Suppressor macrophage treated with lipopolysaccharide for 1 hour (primary cell): ENCODE data around the gene USP32.
"Not testable (repeated sequence)": the region's sequence is repeated elsewhere in the genome, so short reads cannot be mapped to it uniquely, and the experiment has no call there.

ENCODE experiments used
- DNase-seq, 3 donors: peaks; one replicate each; pipeline ENCODE4 v3.0.0-alpha.2; 2020 to 2022

Gene USP32

GRCh38 chr17:60392042-60392844 is at the start of gene USP32:
TSS of gene USP32 (minus strand) at chr17:60392133. CDS start at chr17:60391939, 194 bp downstream.
- peak; percentile 96 to 98 (median 98) for DNase-seq

- peak; percentile 23 to 60 (median 48) for DNase-seq
These were observed 47.6 kb upstream of the USP32 start for GRCh38 chr17:60439501-60439900.

- no peak for DNase-seq
These were observed 44.7 kb upstream of the USP32 start for GRCh38 chr17:60436676-60437075.

- DNase-seq: peak; percentile 83 to 92 (median 90)
These were observed 43.6 kb upstream of the USP32 start for GRCh38 chr17:60435244-60436167.

- peak in 1 of 3 donors; percentile 14 for DNase-seq
These were observed 41.4 kb upstream of the USP32 start for GRCh38 chr17:60433021-60433997.

- DNase-seq: not testable (repeated sequence)
These were observed 38.6 kb upstream of the USP32 start for GRCh38 chr17:60430561-60430960.

- not testable (repeated sequence) for DNase-seq
These were observed 36.6 kb upstream of the USP32 start for GRCh38 chr17:60428491-60428890.

GRCh38 chr17:60426596-60426995 is 34.7 kb upstream of the USP32 start:
- no peak for DNase-seq

GRCh38 chr17:60425626-60426025 is 33.7 kb upstream of the USP32 start:
- no peak for DNase-seq

GRCh38 chr17:60423865-60424264 is 31.9 kb upstream of the USP32 start:
- DNase-seq: no peak

- peak in 2 of 3 donors; percentile 32 to 41 for DNase-seq
These were observed 30.3 kb upstream of the USP32 start, which contains the start of gene CHCT1 for GRCh38 chr17:60422162-60422665. TSS of gene CHCT1 (plus strand) at chr17:60422489. CDS start at chr17:60422593, 104 bp downstream.

GRCh38 chr17:60421273-60422161 is 29.6 kb upstream of the USP32 start:
- peak; percentile 77 to 90 (median 80) for DNase-seq

- DNase-seq: not testable (repeated sequence)
These were observed 27.9 kb upstream of the USP32 start for GRCh38 chr17:60419875-60420274.

GRCh38 chr17:60419003-60419402 is 27.1 kb upstream of the USP32 start:
- not testable (repeated sequence) for DNase-seq

GRCh38 chr17:60416368-60416925 is 24.5 kb upstream of the USP32 start:
- DNase-seq: no peak

- DNase-seq: no peak
These were observed 23.2 kb upstream of the USP32 start for GRCh38 chr17:60415146-60415545.

GRCh38 chr17:60412701-60413100 is 20.8 kb upstream of the USP32 start:
- DNase-seq: no peak

- DNase-seq: no peak
These were observed 18.1 kb upstream of the USP32 start for GRCh38 chr17:60410001-60410400.

- no peak for DNase-seq
These were observed 15.0 kb upstream of the USP32 start for GRCh38 chr17:60406887-60407286.

GRCh38 chr17:60403962-60404361 is 12.0 kb upstream of the USP32 start:
- no peak for DNase-seq

- DNase-seq: no peak
These were observed 11.5 kb upstream of the USP32 start for GRCh38 chr17:60403523-60403810.
